Smooth muscle cell of the umbilical artery (primary cell): ENCODE data around the gene MTUS2. TPM values are rescaled to one million over a fixed set of nuclear protein-coding genes. Genes with fewer than 3 reads are reported as not detected.

Experiments
- total RNA-seq: library from RNA; depleted of rRNA; stranded (reverse); fragments of >200 nt; gene quantifications from 2 replicates; pipeline ENCODE4 v1.2.3, GENCODE V29; 2014

MTUS2 gene
- total RNA-seq, result under 0.01 and 0.18 TPM in 2 replicates

DNA sequence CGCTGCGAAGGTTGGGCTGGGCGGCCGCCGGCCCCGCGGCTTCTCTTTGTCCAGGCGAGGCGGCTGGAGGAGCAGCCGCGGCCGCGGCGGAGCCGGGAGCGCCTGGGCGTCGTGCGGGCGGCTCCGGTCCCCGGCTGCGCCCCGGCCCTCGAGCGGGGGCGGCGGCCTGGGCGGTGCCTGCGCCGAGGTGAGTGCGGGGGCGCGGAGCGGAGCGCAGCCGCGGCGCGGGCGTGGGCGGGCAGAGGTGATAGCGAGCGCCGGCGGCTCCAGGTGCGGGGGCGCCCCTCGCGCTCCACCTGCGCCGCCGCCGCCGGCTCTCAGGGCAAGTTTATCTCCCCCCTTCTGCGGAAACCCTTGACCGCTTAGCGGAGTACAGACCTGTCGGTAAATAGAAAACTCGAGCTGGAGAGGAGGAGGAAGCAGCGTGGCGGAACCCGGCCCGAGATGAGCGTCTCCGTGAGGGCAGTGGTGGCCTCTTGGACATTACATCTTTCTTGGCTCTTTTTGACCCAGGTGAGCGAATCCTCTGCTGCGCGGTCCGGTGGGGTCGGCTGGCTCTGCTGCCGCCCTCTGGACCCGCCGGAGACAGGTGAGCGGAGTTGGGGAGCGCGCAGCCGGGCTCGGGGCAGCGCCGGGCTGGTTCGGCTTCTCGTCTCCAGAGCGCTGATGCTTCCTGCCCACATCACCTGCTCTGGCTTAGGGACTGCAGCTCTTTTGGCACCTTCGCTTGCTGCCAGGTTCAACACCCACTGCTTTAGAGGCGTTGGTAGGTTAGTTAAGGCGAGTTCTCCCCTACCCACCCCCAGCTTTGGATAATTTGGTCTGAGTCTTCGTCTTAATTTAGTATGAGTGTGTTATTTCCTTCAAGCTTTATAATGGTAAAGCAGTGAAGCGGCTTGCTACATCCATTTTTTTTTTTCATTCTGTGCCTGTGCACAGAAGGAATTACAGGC, at the start of gene MTUS2:
MTUS2 (plus strand) TSS at position 241 of the 953 bp plus-strand sequence.

Other genes starting within 250 kb of the MTUS2 start
- gene POMP, start 161.2 kb upstream of the MTUS2 start, total RNA-seq, result 124 and 150 TPM in 2 replicates
- 6.3 and 17.8 TPM in 2 replicates for gene SLC46A3, start 101.4 kb upstream of the MTUS2 start, total RNA-seq